Activated T-cell treated with anti-CD3 and anti-CD28 coated beads, Interleukin-2, amount 50 U/mL, for 48 hours (primary cell): ENCODE results near the gene LCMT1.
A peak's percentile ranks its signal among the peaks of the same experiment; 100 is the strongest.
"Not testable (repeated sequence)": the region's sequence is repeated elsewhere in the genome, so short reads cannot be mapped to it uniquely, and the experiment has no call there.

Experiments
- DNase-seq, 2 experiments: peaks; one replicate each; pipeline ENCODE4 v3.0.0-alpha.2; 2020

Gene LCMT1

GRCh38 chr16:25148568-25149215 is 37.1 kb downstream of the LCMT1 start:
- no peak for DNase-seq

- DNase-seq, result no peak
Observed at GRCh38 chr16:25151996-25152395, 40.5 kb downstream of the LCMT1 start.

- DNase-seq, result peak; percentile 50 to 51
Observed at GRCh38 chr16:25155553-25156460, 44.3 kb downstream of the LCMT1 start.

- DNase-seq, result no peak
Observed at GRCh38 chr16:25157271-25157875, 45.8 kb downstream of the LCMT1 start.

GRCh38 chr16:25158401-25158800 is 46.9 kb downstream of the LCMT1 start:
- no peak for DNase-seq

GRCh38 chr16:25161753-25162367 is 50.3 kb downstream of the LCMT1 start:
- no peak for DNase-seq

GRCh38 chr16:25163683-25164082 is 52.1 kb downstream of the LCMT1 start:
- no peak for DNase-seq

GRCh38 chr16:25165284-25165683 is 53.7 kb downstream of the LCMT1 start:
- no peak for DNase-seq

- not testable (repeated sequence) for DNase-seq
Observed at GRCh38 chr16:25167920-25168319, 56.4 kb downstream of the LCMT1 start.

GRCh38 chr16:25171390-25171789 is 59.8 kb downstream of the LCMT1 start:
- DNase-seq, result no peak

- DNase-seq, result no peak
Observed at GRCh38 chr16:25172831-25173230, 61.3 kb downstream of the LCMT1 start.

GRCh38 chr16:25174285-25174684 is 62.7 kb downstream of the LCMT1 start:
- DNase-seq, result no peak

GRCh38 chr16:25176136-25176535 is 64.6 kb downstream of the LCMT1 start:
- DNase-seq, result no peak

- no peak for DNase-seq
Observed at GRCh38 chr16:25177512-25177830, 65.9 kb downstream of the LCMT1 start.

- DNase-seq, result no peak
Observed at GRCh38 chr16:25177831-25178688, 66.5 kb downstream of the LCMT1 start.

- not testable (repeated sequence) for DNase-seq
Observed at GRCh38 chr16:25181236-25181635, 69.7 kb downstream of the LCMT1 start.

GRCh38 chr16:25184771-25185170 is 73.2 kb downstream of the LCMT1 start:
- DNase-seq, result no peak

GRCh38 chr16:25187491-25187795 is 75.9 kb downstream of the LCMT1 start:
- no peak for DNase-seq

- DNase-seq, result no peak
Observed at GRCh38 chr16:25189305-25189704, 77.8 kb downstream of the LCMT1 start.

- no peak for DNase-seq
Observed at GRCh38 chr16:25192096-25192495, 80.6 kb downstream of the LCMT1 start.

- DNase-seq, result no peak
Observed at GRCh38 chr16:25194273-25194878, 82.8 kb downstream of the LCMT1 start.

GRCh38 chr16:25198021-25198420 is 86.5 kb downstream of the LCMT1 start:
- no peak for DNase-seq
